OCI-LY1 (cell line): Measurements from ENCODE around the gene NDFIP1.

Experiments
- CTCF ChIP-seq: fragments of 200-600 bp; sonication (generic), shearing (Covaris generic); IDR thresholded peaks from 2 replicates; pipeline ENCODE4 v1.5.1; 2017; ENCODE audit warnings: mild to moderate bottlenecking, antibody characterized with exemption, low read length, moderate library complexity, mixed read lengths
- EZH2 ChIP-seq: fragments of 200-600 bp; sonication (generic), shearing (Covaris generic); IDR thresholded peaks from 2 replicates; pipeline ENCODE4 v1.8.0; 2017; ENCODE audit warnings: borderline replicate concordance, mixed run types, mild to moderate bottlenecking, antibody characterized with exemption, low read length, moderate library complexity, mixed read lengths

GRCh38 chr5:142164315-142164714 is 55.7 kb downstream of the NDFIP1 start:
- TF ChIP-seq CTCF (no peak), EZH2 (no peak)
